ENCODE data around the gene AQP12B.
"Not testable (repeated sequence)": the region's sequence is repeated elsewhere in the genome, so short reads cannot be mapped to it uniquely, and the experiment has no call there.

Gene AQP12B

GRCh38 chr2:240703417-240704341, 21.0 kb upstream of the AQP12B start:
- H3K27ac ChIP-seq = no peak overlapping the region
- TF ChIP-seq CTCF (conservative IDR thresholded peaks at IDR 0.05) = no peak

GRCh38 chr2:240702640-240703011, 19.9 kb upstream of the AQP12B start:
- TF ChIP-seq CTCF (conservative IDR thresholded peaks at IDR 0.05) = no peak
- no peak overlapping the region for H3K27ac ChIP-seq

- TF ChIP-seq CTCF (conservative IDR thresholded peaks at IDR 0.05) = no peak
These were observed 19.3 kb upstream of the AQP12B start for GRCh38 chr2:240701736-240702639.

GRCh38 chr2:240701091-240701735, 18.5 kb upstream of the AQP12B start:
- no peak overlapping the region for H3K27ac ChIP-seq
- TF ChIP-seq CTCF (conservative IDR thresholded peaks at IDR 0.05) = no peak

More at GRCh38 chr2:240701736-240702639, 19.3 kb upstream of the AQP12B start:
- no peak overlapping the region for H3K27ac ChIP-seq

- H3K27ac ChIP-seq = not testable (repeated sequence)
These were observed 17.9 kb upstream of the AQP12B start for GRCh38 chr2:240700616-240701015.

- not testable (repeated sequence) for H3K27ac ChIP-seq
These were observed 17.1 kb upstream of the AQP12B start for GRCh38 chr2:240699835-240700234.

GRCh38 chr2:240698852-240699561, 16.3 kb upstream of the AQP12B start:
- not testable (repeated sequence) for H3K27ac ChIP-seq

- H3K27ac ChIP-seq = not testable (repeated sequence)
These were observed 13.8 kb upstream of the AQP12B start for GRCh38 chr2:240696469-240696868.

- not testable (repeated sequence) for H3K27ac ChIP-seq
These were observed 12.9 kb upstream of the AQP12B start for GRCh38 chr2:240695593-240695992.

GRCh38 chr2:240694304-240694703, 11.6 kb upstream of the AQP12B start:
- H3K27ac ChIP-seq = not testable (repeated sequence)

GRCh38 chr2:240692583-240693561, 10.2 kb upstream of the AQP12B start:
- H3K27ac ChIP-seq = not testable (repeated sequence)

- not testable (repeated sequence) for H3K27ac ChIP-seq
These were observed 9.1 kb upstream of the AQP12B start, which contains the start of gene AQP12A for GRCh38 chr2:240691631-240692420. Gene AQP12A (plus strand): TSS chr2:240691866. CDS start chr2:240691914, 48 bp downstream.

GRCh38 chr2:240691075-240691427, 8.4 kb upstream of the AQP12B start:
- H3K27ac ChIP-seq = not testable (repeated sequence)

Data from VCaP (cell line).